ENCODE data around the gene CNKSR1. TPM values are rescaled to one million over a fixed set of nuclear protein-coding genes. Genes with fewer than 3 reads are reported as not detected.

The CNKSR1 gene
- total and polyA plus RNA-seq, 2 of the 8 experiments (the other 6 are each of a cell fraction or from before 2014, with no cell fraction given), result 13.9 to 14.5 TPM

GRCh38 chr1:26215246-26215645 lies 38.0 kb downstream of the CNKSR1 start (continued):
- no peak for TF ChIP-seq EP300 (IDR thresholded peaks at IDR 0.05; ENCODE audit: borderline replicate concordance in 1 of 2, low read depth in 2 of 2, low read length in 2 of 2)
- no peak for TF ChIP-seq GTF2F1 (IDR thresholded peaks at IDR 0.05; ENCODE audit: borderline replicate concordance, low read depth, low read length)
- no peak for TF ChIP-seq BCL11A (IDR thresholded peaks at IDR 0.05; ENCODE audit: low read depth in 2 of 2, low read length in 2 of 2)
- no peak for TF ChIP-seq MAFK (IDR thresholded peaks at IDR 0.05; ENCODE audit: low read depth, low read length)
